Lower lobe of right lung (tissue), 2 donors: ENCODE results near the gene FOXJ1. TPM values are rescaled to one million over a fixed set of nuclear protein-coding genes. Genes with fewer than 3 reads are reported as not detected.

Source experiments
- ATAC-seq, 2 donors: fragments of 200-7000 bp; cut with Tn5 transposase; one replicate each; pipeline ENCODE4 v1.9.1; 2020 to 2022; ENCODE audit warnings: mild to moderate bottlenecking in 2 of 2, moderate library complexity in 2 of 2
- DNase-seq: peaks from one replicate; pipeline ENCODE4 v3.0.0-alpha.2; 2020
- H3K27ac ChIP-seq: fragments of 200-600 bp; one replicate; pipeline ENCODE4 v1.8.0; 2022
- H3K27me3 ChIP-seq: fragments of 200-600 bp; one replicate; pipeline ENCODE4 v1.8.0; 2022; ENCODE audit warnings: low read depth
- H3K36me3 ChIP-seq: fragments of 200-600 bp; one replicate; pipeline ENCODE4 v1.8.0; 2022; ENCODE audit warnings: mild to moderate bottlenecking
- H3K4me1 ChIP-seq: fragments of 200-600 bp; one replicate; pipeline ENCODE4 v1.8.0; 2022
- H3K4me3 ChIP-seq: fragments of 200-600 bp; one replicate; pipeline ENCODE4 v1.8.0; 2022; ENCODE audit warnings: mild to moderate bottlenecking
- H3K9me3 ChIP-seq: fragments of 200-600 bp; one replicate; pipeline ENCODE4 v1.8.0; 2022
- intact Hi-C: fragments of 100-400 bp; cut with DNase I; formaldehyde crosslinking; loops from one replicate; pipeline ENCODE4 v1.11.0; 2022
- total RNA-seq: library from RNA; stranded (reverse); fragmentation: NEBNext Ultra II Directional; extraction: Animal tissue kit (Norgen Biotek cat#: 25700); gene quantifications from one replicate; pipeline ENCODE4 v1.2.1, GENCODE V29; 2021
- TF ChIP-seq, protein P1 (sequence below): fragments of 200-600 bp; IDR thresholded peaks from one replicate; pipeline ENCODE4 v1.8.0; 2022; ENCODE audit warnings: antibody characterized with exemption, mild to moderate bottlenecking
- donor health status: DM: no; HTN: yes; CAD: no; lungs with severe emphysema.

Gene FOXJ1
- total RNA-seq, 1 donor from 2014 or later, result 21.5 TPM

DNA sequence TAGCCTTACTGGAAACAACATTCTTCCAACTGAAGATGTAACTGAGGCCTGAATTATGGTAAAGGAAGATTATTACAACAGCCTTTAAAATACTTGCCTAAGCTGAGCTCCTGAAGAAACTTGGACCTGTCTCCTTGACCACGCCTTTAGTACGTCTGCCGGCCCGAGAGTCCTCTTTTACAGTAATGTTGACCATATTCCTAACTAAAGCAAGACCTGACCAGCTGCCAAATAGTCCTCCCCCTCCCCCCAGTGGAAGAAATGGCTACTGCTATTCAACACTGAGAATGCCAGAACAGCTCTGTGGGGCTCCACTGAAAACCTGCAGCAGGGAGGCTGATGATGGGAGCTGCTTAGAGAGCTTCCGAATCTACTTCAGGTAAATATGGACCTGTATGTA, 12.6 kb upstream of the FOXJ1 start:
- H3K36me3 ChIP-seq, result no peaks in the 10 kb centered on the region
- ATAC-seq (no peak), DNase-seq (no peak)
- TF ChIP-seq, protein P1, sequence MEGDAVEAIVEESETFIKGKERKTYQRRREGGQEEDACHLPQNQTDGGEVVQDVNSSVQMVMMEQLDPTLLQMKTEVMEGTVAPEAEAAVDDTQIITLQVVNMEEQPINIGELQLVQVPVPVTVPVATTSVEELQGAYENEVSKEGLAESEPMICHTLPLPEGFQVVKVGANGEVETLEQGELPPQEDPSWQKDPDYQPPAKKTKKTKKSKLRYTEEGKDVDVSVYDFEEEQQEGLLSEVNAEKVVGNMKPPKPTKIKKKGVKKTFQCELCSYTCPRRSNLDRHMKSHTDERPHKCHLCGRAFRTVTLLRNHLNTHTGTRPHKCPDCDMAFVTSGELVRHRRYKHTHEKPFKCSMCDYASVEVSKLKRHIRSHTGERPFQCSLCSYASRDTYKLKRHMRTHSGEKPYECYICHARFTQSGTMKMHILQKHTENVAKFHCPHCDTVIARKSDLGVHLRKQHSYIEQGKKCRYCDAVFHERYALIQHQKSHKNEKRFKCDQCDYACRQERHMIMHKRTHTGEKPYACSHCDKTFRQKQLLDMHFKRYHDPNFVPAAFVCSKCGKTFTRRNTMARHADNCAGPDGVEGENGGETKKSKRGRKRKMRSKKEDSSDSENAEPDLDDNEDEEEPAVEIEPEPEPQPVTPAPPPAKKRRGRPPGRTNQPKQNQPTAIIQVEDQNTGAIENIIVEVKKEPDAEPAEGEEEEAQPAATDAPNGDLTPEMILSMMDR, result no peak
- intact Hi-C loops, result no loop called here
- no peaks in the 10 kb centered on the region for H3K9me3 ChIP-seq
- H3K27ac ChIP-seq, result no peak overlapping the region
- H3K27me3 ChIP-seq, result no peaks in the 10 kb centered on the region
- H3K4me1 ChIP-seq, result no peaks in the 10 kb centered on the region
- no peak overlapping the region for H3K4me3 ChIP-seq

GRCh38 chr17:76153202-76153601, 12.2 kb upstream of the FOXJ1 start:
- no peaks in the 10 kb centered on the region for H3K36me3 ChIP-seq
- no peak overlapping the region for H3K4me3 ChIP-seq
- no peaks in the 10 kb centered on the region for H3K27me3 ChIP-seq
- intact Hi-C loops, result no loop called here
- no peak overlapping the region for H3K27ac ChIP-seq
- ATAC-seq (no peak), DNase-seq (no peak)
- H3K9me3 ChIP-seq, result no peaks in the 10 kb centered on the region
- TF ChIP-seq, protein P1, result no peak
- H3K4me1 ChIP-seq, result no peaks in the 10 kb centered on the region

- ATAC-seq, result no peak
- intact Hi-C loops, result no loop called here
- Histone ChIP-seq H3K4me1 (peaks cover 6% of the 10 kb centered on the region), H3K9me3 (no peaks in the 10 kb centered on the region), H3K27me3 (no peaks in the 10 kb centered on the region), H3K36me3 (no peaks in the 10 kb centered on the region), H3K4me3 (no peak overlapping the region), H3K27ac (no peak overlapping the region)
- TF ChIP-seq, protein P1, result no peak
- DNase-seq, result no peak
Measured at GRCh38 chr17:76152591-76152990, 11.5 kb upstream of the FOXJ1 start.

DNA sequence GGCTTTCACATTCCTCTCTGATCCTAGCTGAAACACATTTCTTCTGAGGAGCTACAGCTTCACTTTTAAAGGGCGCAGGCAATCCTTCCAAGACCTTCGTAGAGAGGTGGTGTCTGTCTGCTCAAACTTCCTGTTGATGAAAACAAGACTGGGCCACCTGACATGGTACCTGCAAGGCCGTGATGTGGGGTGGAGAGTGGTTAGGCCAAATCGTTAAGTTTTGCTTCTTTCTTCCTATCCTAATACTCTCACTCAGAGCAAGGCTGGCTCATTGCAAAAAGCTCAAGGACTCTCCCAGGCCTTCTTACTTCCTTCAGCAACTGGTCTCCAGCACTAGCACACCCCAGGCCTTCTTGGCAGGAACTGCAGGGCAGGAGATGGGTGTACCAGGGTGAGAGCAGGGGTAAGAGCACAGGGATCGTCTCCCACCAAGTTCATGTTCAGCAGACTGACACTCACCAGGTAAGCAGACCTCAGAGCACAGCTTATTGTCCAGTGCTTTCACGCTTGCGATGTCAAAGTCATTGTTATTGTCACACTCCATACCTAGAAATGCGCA, 10.9 kb upstream of the FOXJ1 start:
- no peak for DNase-seq
- no peak for ATAC-seq

GRCh38 chr17:76150712-76151622, 9.9 kb upstream of the FOXJ1 start:
- TF ChIP-seq, protein P1, result no peak
- Histone ChIP-seq H3K9me3 (no peaks in the 10 kb centered on the region), H3K4me3 (no peak overlapping the region), H3K4me1 (peaks cover 17% of the 10 kb centered on the region), H3K27ac (no peak overlapping the region), H3K36me3 (no peaks in the 10 kb centered on the region), H3K27me3 (no peaks in the 10 kb centered on the region)
- no peak for DNase-seq
- intact Hi-C loops, result no loop called here
- no peak for ATAC-seq

More for the DNA sequence above, 10.9 kb upstream of the FOXJ1 start:
- TF ChIP-seq, protein P1, result no peak
- no peak overlapping the region for H3K27ac ChIP-seq
- H3K4me3 ChIP-seq, result no peak overlapping the region
- H3K27me3 ChIP-seq, result no peaks in the 10 kb centered on the region
- H3K36me3 ChIP-seq, result no peaks in the 10 kb centered on the region
- intact Hi-C loops, result no loop called here
- H3K4me1 ChIP-seq, result peaks cover 11% of the 10 kb centered on the region
- no peaks in the 10 kb centered on the region for H3K9me3 ChIP-seq
